ENCODE data around the gene CA6. TPM values are rescaled to one million over a fixed set of nuclear protein-coding genes. Genes with fewer than 3 reads are reported as not detected.

Gene CA6
- total and polyA plus RNA-seq, 2 of the 8 experiments (the other 6 are each of a cell fraction or from before 2014, with no cell fraction given), result not detected

DNA sequence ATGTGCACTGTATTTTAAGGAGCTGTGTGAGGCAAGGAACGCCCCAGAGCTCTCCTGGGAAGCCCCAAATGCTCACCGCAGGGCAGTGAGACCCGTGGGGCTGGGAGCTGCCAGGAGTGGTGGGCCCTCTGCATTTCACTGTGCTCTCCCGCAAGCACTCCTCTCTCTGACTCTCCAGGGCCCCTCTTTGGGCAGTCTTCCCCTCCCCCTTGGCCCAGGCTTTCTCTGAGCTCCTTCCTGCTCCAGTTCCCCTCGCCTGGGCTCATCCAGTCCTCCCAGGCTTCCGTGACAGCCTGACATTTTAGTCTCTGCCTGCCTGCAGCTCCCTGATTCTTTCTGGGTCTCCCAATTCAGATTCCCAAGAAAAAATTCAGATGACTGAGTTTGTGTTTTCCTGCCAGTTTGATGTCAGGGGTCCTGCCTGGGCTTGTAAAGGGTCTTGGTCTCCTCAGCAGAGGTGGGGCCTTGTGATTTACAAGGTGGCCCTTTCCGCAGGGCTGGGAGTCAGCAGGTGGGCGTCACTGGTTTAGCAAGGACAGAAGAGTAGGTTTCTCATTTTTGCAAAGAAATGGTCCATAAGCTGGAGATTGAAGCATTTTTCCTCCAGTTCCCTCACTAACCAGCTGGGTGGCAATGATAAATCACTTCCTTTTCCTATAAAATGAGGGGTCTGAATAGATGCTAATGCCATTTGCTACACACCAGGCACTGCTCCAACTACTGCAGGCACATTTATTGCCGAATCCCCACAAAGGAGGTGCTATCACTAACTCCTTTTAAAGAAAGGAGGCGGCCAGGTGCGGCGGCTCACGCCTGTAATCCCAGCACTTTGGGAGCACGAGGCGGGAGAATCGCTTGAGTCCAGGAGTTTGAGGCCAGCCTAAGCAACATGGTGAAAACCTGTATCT lies 1.9 kb upstream of the CA6 start:
- peaks cover 7 to 20% (median 14%) of the 10 kb centered on the region in 4 experiments for H3K4me1 ChIP-seq (replicated peaks in 1 of 4; ENCODE audit: control insufficient read depth in 3 of 4, insufficient read depth in 4 of 4, low read length in 3 of 4)
- no peaks in the 10 kb centered on the region for H3K36me3 ChIP-seq (ENCODE audit: control insufficient read depth in 2 of 4, insufficient read depth in 4 of 4, low read length in 3 of 4)
- H3K27me3 ChIP-seq (replicated peaks in 1 of 4; ENCODE audit: control insufficient read depth in 3 of 4, extremely low read depth in 1 of 4, insufficient read depth in 3 of 4, low read length in 3 of 4), result no peaks in the 10 kb centered on the region
- WGBS, 2 experiments (ENCODE audit: extremely low coverage in 1 of 2, insufficient coverage in 1 of 2, insufficient read length in 1 of 2, insufficient replicate concordance in 2 of 2, low coverage in 1 of 2, low lambda C conversion rate in 2 of 2, missing lambda C conversion rate in 1 of 2), result 57% methylated on average over 16 of the region's 16 CpGs; no CpG with 5 or more reads in 1 of the 2 experiments
- peak overlapping the region; percentile 99 for H2BK20ac ChIP-seq (ENCODE audit: low read length)
- H2AK5ac ChIP-seq (ENCODE audit: low read depth, low read length), result 0 out of 2 replicates have a peak overlapping the region, but pooled peaks have one; percentile 28
- H3K9me3 ChIP-seq (ENCODE audit: insufficient read depth in 2 of 2, low read depth in 1 of 2, low read length in 1 of 2), result 0 out of 4 replicates have a peak, but pooled peaks cover 0 to 5% of the 10 kb centered on the region in 2 experiments
- no peak overlapping the region for H3K23ac ChIP-seq (ENCODE audit: insufficient read length)
- peak overlapping the region; percentile 90; the same call in 1 of the 2 replicates for H2BK5ac ChIP-seq (ENCODE audit: low read depth, low read length)
- H2BK12ac ChIP-seq (ENCODE audit: low read depth, low read length), result peak overlapping the region; percentile 96
- H4K91ac ChIP-seq (replicated peaks; ENCODE audit: insufficient read length, low read length), result peak overlapping the region; percentile 86
- ChIA-PET POLR2A (ENCODE audit: partially characterized antibody) (interaction anchor here (0.7 to 1.4 kb wide), 6 partner anchors 8 to 65 kb away, joined by 3 to 5 read pairs (median 4); partner anchors contain the start of gene ENO1), CTCF (ENCODE audit: partially characterized antibody) (interaction anchor here (0.5 to 2.3 kb wide), 15 partner anchors 9 to 540 kb away, joined by 3 to 10 read pairs (median 4); no protein-coding TSS in a partner anchor)
- peak overlapping the region; percentile 8 to 20; a peak in 3 of 4 replicates for H3K4me2 ChIP-seq (ENCODE audit: insufficient read depth in 1 of 2, low read depth in 2 of 2, low read length in 2 of 2)
- H3K27ac ChIP-seq (ENCODE audit: low read depth, low read length), result no peak overlapping the region
- H3K79me1 ChIP-seq (ENCODE audit: low read depth, low read length), result no peaks in the 10 kb centered on the region
- peak overlapping the region; percentile 40; the same call in 1 of the 2 replicates for H4K8ac ChIP-seq (ENCODE audit: extremely low read depth, insufficient read depth, low read length)
- peak in 1 of 2 experiments; percentile 56 for DNase-seq (ENCODE audit: low read depth in 1 of 2, low spot score in 2 of 2)
- H3K14ac ChIP-seq (ENCODE audit: insufficient read length), result no peak overlapping the region
- no peak for FAIRE-seq
- H3K79me2 ChIP-seq (ENCODE audit: control insufficient read depth in 1 of 2, insufficient read depth in 2 of 2, low read length in 2 of 2), result no peaks in the 10 kb centered on the region
- H2BK120ac ChIP-seq (replicated peaks; ENCODE audit: low read depth, low read length), result no peak overlapping the region
- H3K4ac ChIP-seq (replicated peaks; ENCODE audit: insufficient read length, low read depth, low read length), result no peak overlapping the region
- H3K23me2 ChIP-seq (ENCODE audit: low read depth, low read length), result no peaks in the 10 kb centered on the region
- H3K9ac ChIP-seq (replicated peaks in 1 of 4; ENCODE audit: extremely low read depth in 1 of 4, low read depth in 3 of 4, low read length in 3 of 4), result no peak overlapping the region
- H2BK15ac ChIP-seq (ENCODE audit: low read length), result no peak overlapping the region; the same call in 1 of the 2 replicates
- no peak overlapping the region for H3K56ac ChIP-seq (replicated peaks; ENCODE audit: insufficient read length, low read depth, low read length)
- H4K5ac ChIP-seq (ENCODE audit: insufficient read length, low read depth, low read length), result peak overlapping the region; percentile 6
- H4K20me1 ChIP-seq (replicated peaks in 1 of 2; ENCODE audit: control insufficient read depth in 1 of 2, insufficient read depth in 2 of 2, low read length in 2 of 2), result no peaks in the 10 kb centered on the region
- peak overlapping the region; percentile 91 for H3K18ac ChIP-seq (ENCODE audit: extremely low read depth, low read length)
- no peak overlapping the region for H3K4me3 ChIP-seq (ENCODE audit: extremely low read depth in 1 of 4, insufficient read depth in 2 of 4, low read depth in 3 of 4, low read length in 4 of 4)
- peak overlapping the region; percentile 91 for H2AFZ ChIP-seq (ENCODE audit: low read length)
- TF ChIP-seq RBBP5 (IDR thresholded peaks at IDR 0.05; ENCODE audit: borderline replicate concordance, low read depth, low read length) (no peak), SP2 (IDR thresholded peaks at IDR 0.05; ENCODE audit: low read length) (no peak), SP1 (IDR thresholded peaks at IDR 0.05; ENCODE audit: low read depth, low read length) (0 out of 2 replicates have a peak, but pooled peaks have one; percentile 46), SRF (IDR thresholded peaks at IDR 0.05; ENCODE audit: low read depth, low read length) (no peak), SIX5 (IDR thresholded peaks at IDR 0.05; ENCODE audit: low read depth, low read length) (no peak), POLR2AphosphoS5 (IDR thresholded peaks at IDR 0.05; ENCODE audit: low read depth, low read length) (no peak), HDAC2 (IDR thresholded peaks at IDR 0.05; ENCODE audit: borderline replicate concordance in 1 of 2, low read depth in 2 of 2, low read length in 2 of 2) (0 out of 4 replicates have a peak, but pooled peaks of 1 of the 2 experiments have one; percentile 47), JUND (IDR thresholded peaks at IDR 0.05; ENCODE audit: low read length) (no peak), EP300 (IDR thresholded peaks at IDR 0.05; ENCODE audit: borderline replicate concordance in 1 of 2, low read depth in 2 of 2, low read length in 2 of 2) (no peak), E2F6 (IDR thresholded peaks at IDR 0.05) (peak; percentile 63; the same call in 1 of the 2 replicates)
